ENCODE data around the gene GRIN2C. TPM values are rescaled to one million over a fixed set of nuclear protein-coding genes. Genes with fewer than 3 reads are reported as not detected.
A peak's percentile ranks its signal among the peaks of the same experiment; 100 is the strongest.

Gene GRIN2C
- total RNA-seq, 1 donor from 2014 or later = 0.57 TPM

- no peaks in the 10 kb centered on the region for H3K4me1 Mint-ChIP-seq (ENCODE audit: low read depth)
- H3K4me3 Mint-ChIP-seq (ENCODE audit: low read depth) = no peak overlapping the region
- TF ChIP-seq, protein P1, sequence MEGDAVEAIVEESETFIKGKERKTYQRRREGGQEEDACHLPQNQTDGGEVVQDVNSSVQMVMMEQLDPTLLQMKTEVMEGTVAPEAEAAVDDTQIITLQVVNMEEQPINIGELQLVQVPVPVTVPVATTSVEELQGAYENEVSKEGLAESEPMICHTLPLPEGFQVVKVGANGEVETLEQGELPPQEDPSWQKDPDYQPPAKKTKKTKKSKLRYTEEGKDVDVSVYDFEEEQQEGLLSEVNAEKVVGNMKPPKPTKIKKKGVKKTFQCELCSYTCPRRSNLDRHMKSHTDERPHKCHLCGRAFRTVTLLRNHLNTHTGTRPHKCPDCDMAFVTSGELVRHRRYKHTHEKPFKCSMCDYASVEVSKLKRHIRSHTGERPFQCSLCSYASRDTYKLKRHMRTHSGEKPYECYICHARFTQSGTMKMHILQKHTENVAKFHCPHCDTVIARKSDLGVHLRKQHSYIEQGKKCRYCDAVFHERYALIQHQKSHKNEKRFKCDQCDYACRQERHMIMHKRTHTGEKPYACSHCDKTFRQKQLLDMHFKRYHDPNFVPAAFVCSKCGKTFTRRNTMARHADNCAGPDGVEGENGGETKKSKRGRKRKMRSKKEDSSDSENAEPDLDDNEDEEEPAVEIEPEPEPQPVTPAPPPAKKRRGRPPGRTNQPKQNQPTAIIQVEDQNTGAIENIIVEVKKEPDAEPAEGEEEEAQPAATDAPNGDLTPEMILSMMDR (IDR thresholded peaks at IDR 0.05; ENCODE audit: unreplicated experiment) = no peak
- H3K36me3 Mint-ChIP-seq (ENCODE audit: insufficient read depth) = no peaks in the 10 kb centered on the region
- no peak for DNase-seq (ENCODE audit: low spot score, unreplicated experiment)
- no peak overlapping the region for H3K27ac Mint-ChIP-seq
- H3K9me3 Mint-ChIP-seq (ENCODE audit: low read depth) = no peaks in the 10 kb centered on the region
- peaks cover 79% of the 10 kb centered on the region for H3K27me3 Mint-ChIP-seq
Observed at GRCh38 chr17:74850310-74850709, 9.4 kb downstream of the GRIN2C start.

DNA sequence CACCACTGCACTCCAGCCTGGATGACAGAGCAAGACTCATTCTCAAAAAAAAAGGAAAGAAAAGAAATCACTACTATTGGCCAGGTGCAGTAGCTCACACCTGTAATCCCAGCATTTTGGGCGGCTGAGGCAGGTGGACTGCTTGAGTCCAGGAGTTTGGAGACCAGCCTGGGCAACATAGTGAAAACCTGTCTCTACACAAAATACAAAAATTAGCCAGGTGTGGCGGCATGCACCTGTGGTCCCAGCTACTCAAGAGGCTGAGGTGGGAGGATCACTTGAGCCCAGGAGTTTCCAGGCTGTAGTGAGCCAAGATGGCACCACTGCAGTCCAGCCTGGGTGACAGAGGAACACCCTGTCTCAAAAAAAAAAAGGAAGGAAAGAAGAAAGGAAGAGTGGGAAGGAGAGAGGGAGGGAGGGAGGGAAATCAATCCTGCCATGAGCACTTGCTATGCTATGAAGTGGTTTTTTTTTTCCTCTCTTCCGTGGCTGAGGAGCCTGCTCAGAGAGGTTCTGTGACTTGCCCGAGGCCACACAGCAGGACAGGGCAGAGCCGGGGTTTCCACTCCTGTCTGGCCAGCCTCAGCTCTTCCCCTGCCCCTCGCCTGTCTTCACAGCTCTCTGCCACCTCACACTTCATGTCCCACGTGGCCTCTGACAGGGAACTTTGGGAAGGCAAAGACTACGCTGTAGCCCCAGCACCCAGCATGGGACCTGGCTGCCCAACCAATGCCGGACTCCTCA is 10.9 kb downstream of the GRIN2C start:
- H3K27me3 Mint-ChIP-seq = peaks cover 77% of the 10 kb centered on the region

GRCh38 chr17:74846621-74847020 is 13.1 kb downstream of the GRIN2C start:
- Mint-ChIP-seq H3K4me3 (ENCODE audit: low read depth) (no peak overlapping the region), H3K4me1 (ENCODE audit: low read depth) (no peaks in the 10 kb centered on the region), H3K9me3 (ENCODE audit: low read depth) (no peaks in the 10 kb centered on the region), H3K27me3 (peaks cover 74% of the 10 kb centered on the region), H3K27ac (no peak overlapping the region), H3K36me3 (ENCODE audit: insufficient read depth) (no peaks in the 10 kb centered on the region)
- DNase-seq (ENCODE audit: low spot score, unreplicated experiment) = no peak
- TF ChIP-seq, protein P1 (IDR thresholded peaks at IDR 0.05; ENCODE audit: unreplicated experiment) = no peak

More for the DNA sequence above, 10.9 kb downstream of the GRIN2C start:
- no peak for DNase-seq (ENCODE audit: low spot score, unreplicated experiment)
- Mint-ChIP-seq H3K9me3 (ENCODE audit: low read depth) (no peaks in the 10 kb centered on the region), H3K4me3 (ENCODE audit: low read depth) (no peak overlapping the region), H3K36me3 (ENCODE audit: insufficient read depth) (no peaks in the 10 kb centered on the region), H3K4me1 (ENCODE audit: low read depth) (no peaks in the 10 kb centered on the region), H3K27ac (no peak overlapping the region)
- TF ChIP-seq, protein P1 (IDR thresholded peaks at IDR 0.05; ENCODE audit: unreplicated experiment) = no peak

- H3K4me1 Mint-ChIP-seq (ENCODE audit: low read depth) = peaks cover 14% of the 10 kb centered on the region
- H3K36me3 Mint-ChIP-seq (ENCODE audit: insufficient read depth) = no peaks in the 10 kb centered on the region
- DNase-seq (ENCODE audit: low spot score, unreplicated experiment) = no peak
- H3K4me3 Mint-ChIP-seq (ENCODE audit: low read depth) = no peak overlapping the region
- H3K27ac Mint-ChIP-seq = no peak overlapping the region
- no peaks in the 10 kb centered on the region for H3K9me3 Mint-ChIP-seq (ENCODE audit: low read depth)
- TF ChIP-seq, protein P1 (IDR thresholded peaks at IDR 0.05; ENCODE audit: unreplicated experiment) = no peak
- peaks cover 51% of the 10 kb centered on the region for H3K27me3 Mint-ChIP-seq
Observed at GRCh38 chr17:74843352-74843627, 16.4 kb downstream of the GRIN2C start.

- Mint-ChIP-seq H3K27ac (no peak overlapping the region), H3K4me3 (ENCODE audit: low read depth) (no peak overlapping the region), H3K4me1 (ENCODE audit: low read depth) (peaks cover 14% of the 10 kb centered on the region), H3K9me3 (ENCODE audit: low read depth) (no peaks in the 10 kb centered on the region), H3K36me3 (ENCODE audit: insufficient read depth) (no peaks in the 10 kb centered on the region), H3K27me3 (peaks cover 46% of the 10 kb centered on the region)
- peak; percentile 64 for DNase-seq (ENCODE audit: low spot score, unreplicated experiment)
- TF ChIP-seq, protein P1 (IDR thresholded peaks at IDR 0.05; ENCODE audit: unreplicated experiment) = peak; percentile 66
Observed at GRCh38 chr17:74842599-74843351, 16.9 kb downstream of the GRIN2C start.

Data from progenitor cell of endocrine pancreas (in vitro differentiated cells).